Breast epithelium (tissue), 4 donors: ENCODE measurements around the gene IRF5. TPM values are rescaled to one million over a fixed set of nuclear protein-coding genes. Genes with fewer than 3 reads are reported as not detected.

Experiments used
- DNase-seq, 2 donors: peaks; one replicate each; pipeline ENCODE4 v3.0.0-alpha.2; 2019; ENCODE audit warnings: low spot score in 2 of 2
- H3K27ac ChIP-seq, 2 donors: fragments of 200-600 bp; sonication (generic) in 1 of 2; one replicate each; pipeline ENCODE4 v1.5.1; 2016 to 2019; ENCODE audit warnings: mild to moderate bottlenecking in 1 of 2
- H3K27me3 ChIP-seq, 2 donors: fragments of 200-600 bp; sonication (generic) in 1 of 2; one replicate each; pipeline versions ENCODE4 v1.5.1 to v1.6.0; 2017 to 2019; ENCODE audit warnings: control low read depth in 1 of 2, mild to moderate bottlenecking in 1 of 2
- H3K36me3 ChIP-seq: fragments of 200-600 bp; one replicate; pipeline ENCODE4 v1.5.1; 2019
- H3K4me1 ChIP-seq, 2 donors: fragments of 200-600 bp; sonication (generic); one replicate each; pipeline ENCODE4 v1.5.1; 2016 to 2019; ENCODE audit warnings: control low read depth in 1 of 2
- H3K4me3 ChIP-seq, 3 donors: fragments of 200-600 bp; sonication (generic); 1 replicate in 2 of 3; 2 replicates in 1 of 3; pipeline ENCODE4 v1.5.1; 2016 to 2019; ENCODE audit warnings: mild to moderate bottlenecking in 3 of 3, moderate library complexity in 2 of 3
- H3K9me3 ChIP-seq, 2 donors: fragments of 200-600 bp; sonication (generic) in 1 of 2; one replicate each; pipeline ENCODE4 v1.5.1; 2016 to 2019; ENCODE audit warnings: control low read depth in 1 of 2
- CTCF ChIP-seq, 3 donors: fragments of 450-650 bp; IDR thresholded peaks; one replicate each; pipeline ENCODE4 v1.5.1; 2016 to 2017; ENCODE audit warnings: antibody characterized with exemption in 3 of 3, mild to moderate bottlenecking in 3 of 3, moderate library complexity in 3 of 3
- POLR2A ChIP-seq: fragments of 450-650 bp; IDR thresholded peaks from one replicate; pipeline ENCODE4 v1.6.1; 2016; ENCODE audit warnings: antibody characterized with exemption, mild to moderate bottlenecking, moderate library complexity
- POLR2AphosphoS5 ChIP-seq, 3 donors: sonication (generic); formaldehyde crosslinking; IDR thresholded peaks; one replicate each; pipeline ENCODE4 v1.6.1; 2017; ENCODE audit warnings: antibody characterized with exemption in 3 of 3
- intact Hi-C: fragments of 100-400 bp; cut with DNase I; formaldehyde crosslinking; loops from one replicate; pipeline ENCODE4 v1.15.1; 2023; ENCODE audit warnings: low total_unique reads
- total RNA-seq, 3 donors: library from RNA; depleted of rRNA; stranded (reverse); fragments of >200 nt; gene quantifications; one replicate each; pipeline ENCODE4 v1.1.0, GENCODE V29; 2016

IRF5 gene
- total RNA-seq, 3 donors from 2014 or later: 4.6 to 19.4 (median 11.1) TPM

DNA sequence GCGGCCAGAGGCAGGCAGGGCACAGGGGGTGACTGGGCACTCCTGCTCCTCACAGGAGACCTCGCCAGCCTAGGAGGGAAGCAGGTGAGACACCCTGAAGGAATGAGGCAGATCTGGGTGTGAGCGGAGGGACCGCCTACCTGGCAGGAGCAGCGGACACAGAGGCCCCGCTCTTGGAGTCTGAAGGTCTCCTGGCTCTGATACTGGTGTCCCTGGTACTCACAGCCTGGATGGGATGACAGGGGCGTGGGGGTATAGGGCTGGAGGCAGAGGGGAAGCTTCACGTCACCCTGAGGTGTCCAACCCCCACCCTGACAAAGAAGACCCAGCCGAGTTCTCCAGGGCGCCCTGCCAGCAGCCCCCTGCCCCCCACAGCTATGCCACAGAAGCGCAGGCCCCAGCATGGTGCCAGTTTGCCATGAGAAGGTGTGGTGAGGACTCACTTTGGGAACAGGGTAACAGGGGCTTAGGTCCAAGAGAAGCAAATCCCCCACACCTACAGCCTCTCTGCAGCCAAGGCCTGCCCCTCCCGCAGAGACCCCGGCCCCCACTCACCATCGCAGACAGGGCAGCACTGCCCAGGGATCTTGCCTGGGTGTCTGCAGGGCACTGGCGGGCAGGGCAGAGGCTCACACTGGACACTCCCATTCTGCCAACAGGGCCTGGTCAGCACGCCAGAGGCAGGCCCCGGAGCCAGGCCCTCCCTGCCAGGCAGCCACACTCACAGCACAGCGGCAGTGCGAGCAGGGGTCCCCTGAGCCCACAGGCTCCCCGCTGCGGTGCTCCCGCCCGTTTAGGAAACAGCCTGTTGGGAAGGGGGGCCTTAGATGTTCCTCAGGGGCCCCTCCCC lies 44.3 kb upstream of the IRF5 start:
- peaks cover 0 to 4% of the 10 kb centered on the region in 2 donors for H3K27me3 ChIP-seq
- H3K4me1 ChIP-seq: no peaks in the 10 kb centered on the region
- no peak for DNase-seq
- no peaks in the 10 kb centered on the region for H3K9me3 ChIP-seq
- intact Hi-C loops: no loop called here
- H3K36me3 ChIP-seq: no peaks in the 10 kb centered on the region
- no peak overlapping the region for H3K4me3 ChIP-seq
- TF ChIP-seq POLR2AphosphoS5 (IDR thresholded peaks at IDR 0.05): no peak
- TF ChIP-seq CTCF (IDR thresholded peaks at IDR 0.05): no peak
- H3K27ac ChIP-seq: no peak overlapping the region

DNA sequence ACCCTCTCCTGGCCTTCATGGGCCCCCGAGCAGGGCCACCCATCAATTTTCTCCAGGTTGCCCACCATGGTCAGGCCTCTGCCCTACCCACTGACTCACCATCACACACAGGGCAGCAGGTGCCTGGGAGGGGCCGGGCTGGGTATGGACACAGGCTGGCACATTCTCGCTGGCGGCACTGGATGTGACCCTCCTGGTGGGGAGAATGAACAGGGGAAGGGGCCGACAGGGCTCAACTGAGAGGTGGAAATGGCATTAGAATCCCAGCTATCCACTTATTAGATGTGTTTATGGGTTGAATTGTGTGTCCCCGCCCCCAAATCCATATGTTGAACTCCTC lies 43.7 kb upstream of the IRF5 start:
- H3K4me3 ChIP-seq: no peak overlapping the region
- intact Hi-C loops: no loop called here
- H3K9me3 ChIP-seq: peaks cover 0 to 3% of the 10 kb centered on the region in 2 donors
- TF ChIP-seq CTCF (IDR thresholded peaks at IDR 0.05) (no peak), POLR2A (no peak), POLR2AphosphoS5 (IDR thresholded peaks at IDR 0.05) (no peak)
- no peaks in the 10 kb centered on the region for H3K4me1 ChIP-seq
- H3K27me3 ChIP-seq: peaks cover 0 to 4% of the 10 kb centered on the region in 2 donors
- no peak overlapping the region for H3K27ac ChIP-seq
- DNase-seq: no peak
- H3K36me3 ChIP-seq: no peaks in the 10 kb centered on the region

DNA sequence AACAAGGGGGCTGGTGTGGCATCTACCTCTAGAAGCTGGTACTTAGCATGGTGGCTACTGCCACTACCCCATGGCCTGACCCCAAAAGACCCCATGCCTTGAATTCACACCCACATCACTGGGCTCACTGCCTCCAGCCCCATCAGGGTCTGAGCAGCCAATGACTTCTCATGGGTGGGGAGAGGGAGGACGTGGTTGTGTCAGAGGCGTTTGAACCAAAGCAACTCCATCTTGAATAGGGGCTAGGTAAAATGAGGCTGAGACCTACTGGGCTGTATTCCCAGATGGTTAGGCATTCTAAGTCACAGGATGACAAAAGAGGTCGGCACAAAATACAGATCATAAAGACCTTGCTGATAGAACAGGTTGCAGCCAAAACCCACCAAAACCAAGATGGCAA lies 42.4 kb upstream of the IRF5 start:
- Histone ChIP-seq H3K27ac (no peak overlapping the region), H3K36me3 (no peaks in the 10 kb centered on the region)
- TF ChIP-seq POLR2AphosphoS5 (IDR thresholded peaks at IDR 0.05) (no peak), POLR2A (no peak), CTCF (IDR thresholded peaks at IDR 0.05) (no peak)

GRCh38 chr7:128899392-128899791 lies 38.3 kb upstream of the IRF5 start:
- Histone ChIP-seq H3K27me3 (no peaks in the 10 kb centered on the region), H3K4me3 (no peak overlapping the region), H3K4me1 (no peaks in the 10 kb centered on the region), H3K36me3 (no peaks in the 10 kb centered on the region), H3K27ac (no peak overlapping the region), H3K9me3 (peaks cover 4 to 10% of the 10 kb centered on the region in 2 donors)
- DNase-seq: no peak
- TF ChIP-seq POLR2AphosphoS5 (IDR thresholded peaks at IDR 0.05) (no peak), POLR2A (no peak), CTCF (IDR thresholded peaks at IDR 0.05) (no peak)
- intact Hi-C loops: no loop called here

More for the DNA sequence above, 42.4 kb upstream of the IRF5 start:
- peaks cover 0 to 4% of the 10 kb centered on the region in 2 donors for H3K27me3 ChIP-seq
- DNase-seq: no peak
- H3K4me3 ChIP-seq: no peak overlapping the region
- no peaks in the 10 kb centered on the region for H3K4me1 ChIP-seq
- intact Hi-C loops: no loop called here
- H3K9me3 ChIP-seq: peaks cover 4 to 10% of the 10 kb centered on the region in 2 donors

- Histone ChIP-seq H3K9me3 (peaks cover 4 to 10% of the 10 kb centered on the region in 2 donors), H3K4me1 (no peaks in the 10 kb centered on the region), H3K27ac (no peak overlapping the region), H3K27me3 (no peaks in the 10 kb centered on the region), H3K36me3 (no peaks in the 10 kb centered on the region), H3K4me3 (no peak overlapping the region)
- no peak for DNase-seq
- intact Hi-C loops: no loop called here
- TF ChIP-seq POLR2AphosphoS5 (IDR thresholded peaks at IDR 0.05): no peak
- no peak for TF ChIP-seq CTCF (IDR thresholded peaks at IDR 0.05)
- no peak for TF ChIP-seq POLR2A
These were observed 37.5 kb upstream of the IRF5 start for GRCh38 chr7:128900237-128900636.
